GM18511 (cell line): Measurements from ENCODE around the gene CAMKK2.
"Not testable (repeated sequence)": the region's sequence is repeated elsewhere in the genome, so short reads cannot be mapped to it uniquely, and the experiment has no call there.

Experiments
- ATAC-seq: cut with Tn5 transposase; IDR thresholded peaks from one replicate; pipeline ENCODE4 v1.9.1; 2021; ENCODE audit warnings: mild to moderate bottlenecking, moderate library complexity; ENCODE audit not compliant: unreplicated experiment

Gene CAMKK2

GRCh38 chr12:121248622-121249021 lies 47.9 kb downstream of the CAMKK2 start:
- peak; percentile 93 for ATAC-seq

DNA sequence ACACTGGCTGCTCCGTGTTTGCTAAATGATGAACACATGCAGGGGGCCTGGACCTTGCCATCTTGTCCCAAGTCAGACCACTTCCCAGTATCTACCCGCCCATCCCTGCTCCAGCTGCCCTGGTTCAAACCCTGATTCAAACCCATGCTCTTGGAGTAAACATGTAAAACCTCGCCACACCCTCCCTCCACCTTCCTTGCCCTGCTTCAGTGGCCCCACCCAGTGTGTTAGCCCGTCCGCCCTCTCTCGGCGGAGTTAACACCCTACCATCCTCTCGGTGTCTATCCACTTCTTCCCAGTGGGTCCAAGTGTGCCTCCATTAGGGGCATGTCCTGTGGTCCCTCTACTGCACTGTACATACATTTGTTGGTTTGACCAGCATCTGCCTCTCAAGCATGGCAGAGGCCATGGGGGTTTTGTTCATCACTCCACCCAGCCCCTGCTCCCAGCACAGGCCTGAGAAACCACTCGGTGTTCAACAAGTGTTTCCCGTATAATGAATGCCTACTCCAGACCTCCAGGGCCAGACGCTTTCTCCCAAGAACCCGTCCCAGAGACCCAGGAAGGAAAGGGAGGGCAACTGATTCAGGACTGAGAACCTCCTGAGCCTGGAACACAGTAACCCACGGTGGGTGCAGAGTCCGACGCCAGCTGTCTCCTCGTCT lies 49.5 kb downstream of the CAMKK2 start:
- no peak for ATAC-seq

DNA sequence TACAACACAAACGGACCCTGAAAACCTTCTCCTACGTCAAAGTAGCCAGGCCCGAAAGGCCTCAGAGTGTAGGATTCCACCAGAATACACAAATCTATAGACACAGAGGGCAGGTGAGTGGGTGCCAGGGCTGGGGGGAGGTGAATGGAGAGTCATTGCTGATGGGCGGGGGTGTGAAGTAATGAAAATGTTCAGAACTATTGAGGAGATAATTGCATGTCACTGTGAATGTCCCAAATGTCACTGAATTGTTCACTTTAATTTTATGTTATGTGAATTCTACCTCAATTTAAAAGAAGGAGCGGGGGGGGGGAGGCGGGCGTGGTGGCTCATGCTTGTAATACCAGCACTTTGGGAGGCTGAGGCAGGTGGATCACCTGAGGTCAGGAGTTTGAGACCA lies 50.6 kb downstream of the CAMKK2 start:
- ATAC-seq = no peak

DNA sequence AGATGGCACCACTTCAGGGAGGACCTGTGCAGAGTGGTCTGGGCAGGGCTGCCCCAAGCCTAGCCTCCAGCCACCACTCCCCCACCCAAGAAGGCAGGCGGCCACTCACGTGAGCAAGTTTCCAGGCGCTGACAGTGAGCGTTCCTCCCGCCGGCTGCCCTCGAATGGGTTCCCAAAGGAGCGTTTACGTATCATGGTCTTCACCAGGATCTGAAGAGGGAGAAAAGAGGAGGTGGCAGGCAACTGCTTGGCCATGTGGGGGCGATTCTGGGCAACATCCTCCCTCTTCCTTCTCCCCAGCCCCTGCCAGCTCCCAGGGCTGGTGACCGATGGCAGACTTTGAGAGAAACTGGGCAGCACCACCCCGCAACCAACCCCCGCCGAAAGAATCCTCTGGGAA lies 51.5 kb downstream of the CAMKK2 start:
- no peak for ATAC-seq

GRCh38 chr12:121241156-121241970 lies 55.1 kb downstream of the CAMKK2 start:
- no peak for ATAC-seq

- ATAC-seq = no peak
These were observed 55.9 kb downstream of the CAMKK2 start for GRCh38 chr12:121240484-121241101.

GRCh38 chr12:121240062-121240420 lies 56.5 kb downstream of the CAMKK2 start:
- no peak for ATAC-seq

- ATAC-seq = no peak
These were observed 57.0 kb downstream of the CAMKK2 start for GRCh38 chr12:121239351-121240061.

DNA sequence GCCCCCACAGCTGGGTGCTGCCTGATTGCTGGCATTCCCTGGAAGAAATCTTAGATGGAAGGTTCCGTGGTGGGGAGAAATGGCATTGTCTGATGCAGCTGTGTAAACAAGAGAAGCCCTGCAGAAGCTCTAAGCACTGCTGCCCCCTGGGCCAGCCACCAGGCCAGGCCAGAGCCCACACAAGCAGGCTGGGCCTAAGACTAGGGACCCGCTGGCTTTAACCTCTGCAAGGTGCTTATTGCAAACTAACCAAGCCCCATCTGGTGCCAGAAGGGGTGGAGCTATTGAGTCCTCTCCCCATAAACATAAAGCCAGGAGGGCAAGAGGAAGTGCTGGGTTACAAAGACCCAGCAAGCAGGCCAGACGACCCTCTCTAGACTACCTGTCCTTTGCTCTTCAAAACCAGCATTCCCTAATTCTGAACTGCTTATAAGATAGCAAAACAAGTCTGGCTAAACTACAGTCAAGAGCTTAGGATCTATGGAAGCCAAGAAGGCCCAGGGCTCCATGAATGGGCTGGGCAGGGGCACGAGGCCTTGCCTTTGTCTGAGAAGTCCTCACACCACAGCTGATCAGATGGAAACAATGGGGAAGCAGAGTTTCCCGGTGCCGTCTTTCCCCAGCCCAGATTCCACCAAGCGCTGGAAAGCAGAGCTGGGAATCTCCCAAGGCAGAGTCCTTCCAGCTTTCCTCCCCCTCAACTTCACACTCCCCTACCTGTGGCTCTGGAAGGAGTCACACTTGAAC lies 57.7 kb downstream of the CAMKK2 start:
- no peak for ATAC-seq

DNA sequence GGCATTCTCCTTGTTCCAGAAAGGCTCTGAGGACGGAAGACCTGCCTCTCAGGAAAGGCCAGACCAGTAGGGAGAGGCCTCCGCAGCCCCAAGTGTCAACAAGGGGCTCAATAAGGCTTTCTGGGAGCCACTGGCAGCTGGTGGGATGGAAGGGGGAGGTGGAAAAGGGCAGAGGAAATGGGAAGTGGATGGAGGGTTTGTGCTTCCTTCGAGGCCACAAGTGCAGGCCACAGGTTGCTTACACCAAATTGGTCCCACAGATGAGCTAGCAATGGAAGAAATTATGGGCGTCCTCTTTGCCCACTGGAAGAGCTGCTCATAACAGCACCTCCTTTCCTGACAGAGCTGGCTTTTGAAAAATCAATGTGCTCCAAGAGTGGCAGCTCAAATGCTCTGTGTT lies 58.4 kb downstream of the CAMKK2 start:
- no peak for ATAC-seq

DNA sequence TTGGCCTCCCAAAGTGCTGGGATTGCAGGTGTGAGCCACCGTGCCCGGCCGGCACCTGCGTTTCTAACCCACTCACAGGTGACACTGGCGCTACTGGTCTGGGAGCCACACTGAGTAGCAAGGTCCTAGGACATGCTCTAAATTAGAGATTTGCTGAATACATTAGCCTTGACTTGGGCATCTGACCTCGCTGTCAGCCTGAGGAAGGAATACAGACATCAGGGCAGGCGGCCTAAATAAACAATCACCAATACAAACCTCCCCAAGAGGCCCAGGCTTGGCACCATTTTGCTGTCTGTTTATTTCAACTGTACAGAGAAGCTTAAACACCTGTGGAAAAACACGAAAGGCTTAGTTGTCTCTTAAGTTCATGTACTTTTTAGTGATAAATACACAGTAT lies 59.1 kb downstream of the CAMKK2 start:
- ATAC-seq = no peak

DNA sequence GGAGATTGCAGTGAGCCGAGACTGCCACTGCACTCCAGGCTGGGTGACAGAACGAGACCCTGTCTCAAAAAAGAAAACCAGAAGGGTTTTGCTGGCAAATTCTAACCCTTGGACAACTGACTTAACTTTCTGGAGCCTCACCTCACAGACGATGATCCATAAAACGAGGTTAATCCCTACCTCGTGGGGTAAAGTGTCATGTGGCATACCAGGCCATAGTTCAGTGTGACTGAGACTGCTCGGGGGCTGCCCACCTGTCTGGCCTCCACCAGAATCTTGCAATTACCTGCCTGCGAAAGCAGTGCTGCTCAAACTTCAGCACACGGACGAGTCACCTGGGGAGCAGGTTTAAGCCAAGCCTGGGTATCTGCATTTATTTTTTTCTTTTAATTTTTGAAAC lies 59.7 kb downstream of the CAMKK2 start:
- ATAC-seq = no peak

GRCh38 chr12:121233628-121234020 lies 62.9 kb downstream of the CAMKK2 start:
- no peak for ATAC-seq

- no peak for ATAC-seq
These were observed 63.4 kb downstream of the CAMKK2 start for GRCh38 chr12:121232977-121233627.

DNA sequence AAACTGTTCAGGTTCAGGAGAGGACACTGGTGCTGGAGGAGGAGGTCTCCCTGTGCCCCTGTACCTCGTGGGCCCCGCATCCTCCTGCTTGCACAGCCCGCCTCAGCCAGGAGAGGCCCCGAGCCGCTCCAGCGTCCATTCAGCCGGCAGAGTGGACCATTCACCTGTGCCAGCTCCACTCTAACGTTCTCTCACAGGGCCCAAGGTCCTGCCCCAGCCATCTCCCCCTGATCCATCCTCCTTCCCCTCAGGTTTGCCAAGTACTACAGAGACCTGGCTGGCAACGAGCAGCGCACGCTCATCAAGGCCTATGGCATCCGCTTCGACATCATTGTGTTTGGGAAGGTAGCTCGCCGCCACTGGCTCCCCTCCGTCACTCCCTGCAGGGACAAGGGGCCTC lies 64.3 kb downstream of the CAMKK2 start:
- ATAC-seq = no peak

GRCh38 chr12:121230538-121230907 lies 66.0 kb downstream of the CAMKK2 start:
- ATAC-seq = no peak

DNA sequence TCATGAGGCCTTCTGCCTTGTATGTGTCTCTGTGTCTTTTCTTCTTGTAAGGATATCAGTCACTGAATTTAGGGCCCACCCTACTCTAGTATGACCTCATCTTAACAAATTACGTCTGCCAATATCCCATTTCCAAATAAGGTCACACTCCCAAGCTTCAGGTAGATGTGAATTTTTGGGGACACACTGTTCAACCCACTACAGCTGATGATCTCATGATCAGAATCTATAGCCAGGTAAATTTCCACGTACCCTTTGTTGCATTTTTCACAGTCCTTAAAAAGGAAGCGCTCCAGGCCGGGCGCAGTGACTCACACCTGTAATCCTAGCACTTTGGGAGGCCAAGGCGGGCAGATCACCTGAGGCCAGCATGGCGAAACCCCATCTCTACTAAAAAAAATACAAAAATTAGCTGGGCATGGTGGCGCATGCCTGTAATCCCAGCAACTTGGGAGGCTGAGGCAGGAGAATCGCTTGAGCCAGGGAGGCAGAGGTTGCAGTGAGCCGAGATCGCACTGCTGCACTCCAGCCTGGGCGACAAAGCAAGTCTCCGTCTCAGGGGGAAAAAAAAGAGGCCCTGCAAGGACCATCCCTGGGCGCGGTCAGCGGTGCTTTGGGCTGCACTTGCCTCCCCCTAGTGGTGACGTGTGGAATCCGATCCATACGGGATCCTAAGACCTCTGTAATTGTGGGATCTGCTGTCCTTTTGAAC lies 66.5 kb downstream of the CAMKK2 start:
- ATAC-seq = not testable (repeated sequence)

DNA sequence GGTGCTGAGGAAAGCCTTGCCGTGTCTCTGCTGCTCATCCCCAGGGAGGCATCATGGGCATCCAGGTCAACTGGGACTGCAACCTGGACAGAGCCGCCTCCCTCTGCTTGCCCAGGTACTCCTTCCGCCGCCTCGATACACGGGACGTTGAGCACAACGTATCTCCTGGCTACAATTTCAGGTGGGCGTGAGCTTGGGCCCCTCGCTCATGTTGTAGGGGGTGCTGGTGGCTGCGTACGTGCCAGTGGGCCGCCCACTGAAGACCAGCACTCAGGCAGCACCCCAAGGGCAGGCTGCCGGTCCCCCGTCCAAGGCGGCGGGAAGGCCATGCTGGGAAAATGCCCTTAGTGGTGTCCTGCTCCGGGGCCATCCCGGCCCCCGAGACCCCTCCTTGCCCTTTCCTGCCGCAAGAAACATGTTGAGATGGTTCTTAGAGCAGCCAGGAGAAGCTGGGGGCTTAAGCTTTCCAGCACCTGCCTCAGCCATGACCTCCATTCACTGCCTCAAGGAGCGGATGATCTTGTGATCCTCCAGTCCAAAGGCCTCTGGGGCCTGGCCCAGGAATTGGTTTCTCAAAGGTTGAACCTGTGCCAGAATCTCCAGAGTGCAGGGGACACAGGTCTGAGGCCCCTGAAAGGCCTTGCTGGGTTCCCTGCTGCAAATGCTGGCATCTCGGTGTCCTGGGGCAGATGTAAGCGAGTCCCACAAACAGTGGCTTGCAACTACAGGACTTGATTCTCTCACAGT lies 67.4 kb downstream of the CAMKK2 start:
- no peak for ATAC-seq

DNA sequence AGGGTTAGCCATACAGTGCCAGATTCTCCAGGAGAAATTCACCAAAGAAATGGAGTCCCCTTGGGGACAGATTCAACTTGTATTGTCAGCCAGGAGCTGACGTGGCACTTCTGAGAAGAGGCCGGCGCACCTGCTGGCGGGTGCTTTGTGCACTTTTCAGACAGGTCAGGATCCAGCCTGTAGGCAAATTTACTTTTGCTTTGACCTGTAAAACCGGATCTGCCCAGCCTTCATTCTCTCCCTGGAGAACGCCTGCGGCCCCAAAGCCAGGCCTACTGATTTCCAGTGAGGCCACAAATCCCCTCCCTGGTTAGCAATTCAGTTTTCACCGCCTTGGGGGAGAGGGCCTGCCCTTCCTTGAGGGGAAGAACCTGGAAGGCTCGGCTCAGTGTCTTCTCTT lies 69.2 kb downstream of the CAMKK2 start:
- ATAC-seq = peak; percentile 67
